Peyer's patch (tissue), 4 donors: ENCODE measurements around the gene DSN1.

Experiments
- POLR2A ChIP-seq, 2 donors: fragments of 450-650 bp; IDR thresholded peaks; one replicate each; pipeline ENCODE4 v1.5.1; 2017; ENCODE audit warnings: antibody characterized with exemption in 2 of 2, mild to moderate bottlenecking in 2 of 2, moderate library complexity in 2 of 2
- TF ChIP-seq, protein P1 (sequence below), 6 experiments: fragments of 450-650 bp in 4 of 6; fragments of 200-600 bp in 2 of 6; sonication (generic) in 1 of 6; IDR thresholded peaks; one replicate each; pipeline ENCODE4 v1.5.1; 2017 to 2019; ENCODE audit warnings: antibody characterized with exemption in 6 of 6, mild to moderate bottlenecking in 3 of 6, moderate library complexity in 1 of 6

DNA sequence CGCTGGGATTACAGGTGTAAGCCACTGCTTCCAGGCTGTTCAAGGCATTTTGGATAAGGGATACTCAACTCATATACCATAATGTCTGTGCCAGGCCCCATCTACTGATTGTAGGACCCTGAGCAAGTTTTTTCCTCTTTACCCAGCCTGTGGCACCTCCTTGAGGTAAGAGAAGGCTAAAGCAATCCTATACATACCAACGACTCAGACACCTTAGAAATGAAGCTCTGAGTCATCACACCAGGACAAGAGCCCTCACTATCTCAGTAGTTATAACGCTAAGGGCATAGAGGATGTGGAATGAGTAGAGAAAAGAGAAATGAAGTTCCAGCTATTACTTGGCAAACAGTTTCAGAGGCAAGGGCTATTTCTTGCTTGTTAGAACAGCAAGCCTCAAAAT is 44.6 kb downstream of the DSN1 start:
- TF ChIP-seq, protein P1, sequence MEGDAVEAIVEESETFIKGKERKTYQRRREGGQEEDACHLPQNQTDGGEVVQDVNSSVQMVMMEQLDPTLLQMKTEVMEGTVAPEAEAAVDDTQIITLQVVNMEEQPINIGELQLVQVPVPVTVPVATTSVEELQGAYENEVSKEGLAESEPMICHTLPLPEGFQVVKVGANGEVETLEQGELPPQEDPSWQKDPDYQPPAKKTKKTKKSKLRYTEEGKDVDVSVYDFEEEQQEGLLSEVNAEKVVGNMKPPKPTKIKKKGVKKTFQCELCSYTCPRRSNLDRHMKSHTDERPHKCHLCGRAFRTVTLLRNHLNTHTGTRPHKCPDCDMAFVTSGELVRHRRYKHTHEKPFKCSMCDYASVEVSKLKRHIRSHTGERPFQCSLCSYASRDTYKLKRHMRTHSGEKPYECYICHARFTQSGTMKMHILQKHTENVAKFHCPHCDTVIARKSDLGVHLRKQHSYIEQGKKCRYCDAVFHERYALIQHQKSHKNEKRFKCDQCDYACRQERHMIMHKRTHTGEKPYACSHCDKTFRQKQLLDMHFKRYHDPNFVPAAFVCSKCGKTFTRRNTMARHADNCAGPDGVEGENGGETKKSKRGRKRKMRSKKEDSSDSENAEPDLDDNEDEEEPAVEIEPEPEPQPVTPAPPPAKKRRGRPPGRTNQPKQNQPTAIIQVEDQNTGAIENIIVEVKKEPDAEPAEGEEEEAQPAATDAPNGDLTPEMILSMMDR (IDR thresholded peaks at IDR 0.05) = no peak
- TF ChIP-seq POLR2A (IDR thresholded peaks at IDR 0.05) = no peak
